OCI-LY3 (cell line): ENCODE measurements around the gene MANEA.

Source experiments
- H2AFZ ChIP-seq: fragments of 200-600, 300-600 bp; shearing (Covaris generic); 2 replicates; pipeline ENCODE4 v1.6.0; 2014; ENCODE audit warnings: antibody characterized with exemption, low read depth, low read length
- H3K27ac ChIP-seq: fragments of 200-600, 300-600 bp; sonication (generic); 2 replicates; pipeline ENCODE4 v1.5.1; 2014; ENCODE audit warnings: mild to moderate bottlenecking, low read length, moderate library complexity, mixed read lengths
- H3K27me3 ChIP-seq: fragments of 200-600, 300-600 bp; sonication (generic); 2 replicates; pipeline ENCODE4 v1.6.1; 2014; ENCODE audit warnings: low read depth, low read length, mixed read lengths
- H3K36me3 ChIP-seq: fragments of 200-600, 300-600 bp; sonication (generic); replicated peaks from 2 replicates; pipeline ENCODE3; 2014; ENCODE audit warnings: low read depth, low read length, mixed read lengths
- H3K4me1 ChIP-seq: fragments of 300-600, 200-600 bp; sonication (generic); 2 replicates; pipeline ENCODE4 v1.6.1; 2014; ENCODE audit warnings: low read length, mixed read lengths
- H3K4me2 ChIP-seq: fragments of 200-600, 300-600 bp; sonication (generic); 2 replicates; pipeline ENCODE4 v1.6.1; 2014; ENCODE audit warnings: low read length, mixed read lengths
- H3K4me3 ChIP-seq: fragments of 300-600, 200-600 bp; sonication (generic); 2 replicates; pipeline ENCODE4 v1.5.1; 2014; ENCODE audit warnings: antibody characterized with exemption, mild to moderate bottlenecking, low read length, moderate library complexity
- H3K79me2 ChIP-seq: fragments of 300-600, 200-600 bp; shearing (Covaris generic); 2 replicates; pipeline ENCODE4 v1.6.1; 2014; ENCODE audit warnings: mild to moderate bottlenecking, low read length, mixed read lengths
- H3K9ac ChIP-seq: fragments of 300-600, 200-600 bp; shearing (Covaris generic); 2 replicates; pipeline ENCODE4 v1.6.0; 2014; ENCODE audit warnings: mild to moderate bottlenecking, low read length, moderate library complexity
- H3K9me3 ChIP-seq: fragments of 200-600, 300-600 bp; shearing (Covaris generic); 2 replicates; pipeline ENCODE4 v1.6.1; 2014; ENCODE audit warnings: low read length, mixed read lengths; ENCODE audit not compliant: insufficient read depth
- H4K20me1 ChIP-seq: fragments of 200-600, 300-600 bp; sonication (generic); 2 replicates; pipeline ENCODE4 v1.6.1; 2016; ENCODE audit warnings: low read length, mixed read lengths; ENCODE audit not compliant: insufficient read depth
- CTCF ChIP-seq: fragments of 200-600, 300-600 bp; sonication (generic); IDR thresholded peaks from 2 replicates; pipeline ENCODE4 v1.5.1; 2014; ENCODE audit warnings: antibody characterized with exemption, low read length, low read depth
- EZH2phosphoT487 ChIP-seq: fragments of 200-600 bp; shearing (Covaris generic); IDR thresholded peaks from 2 replicates; pipeline ENCODE4 v1.6.1; 2018; ENCODE audit warnings: antibody characterized with exemption, mixed run types, low read depth

MANEA gene

GRCh38 chr6:95599706-95600105 lies 22.4 kb downstream of the MANEA start:
- H3K4me2 ChIP-seq: no peak overlapping the region
- H2AFZ ChIP-seq: no peak overlapping the region
- no peaks in the 10 kb centered on the region for H4K20me1 ChIP-seq
- H3K4me3 ChIP-seq: no peak overlapping the region
- TF ChIP-seq EZH2phosphoT487 (no peak), CTCF (no peak)
- H3K4me1 ChIP-seq: no peaks in the 10 kb centered on the region
- H3K36me3 ChIP-seq: no peaks in the 10 kb centered on the region
- H3K9ac ChIP-seq: no peak overlapping the region
- H3K79me2 ChIP-seq: no peaks in the 10 kb centered on the region
- H3K27me3 ChIP-seq: no peaks in the 10 kb centered on the region
- H3K9me3 ChIP-seq: no peaks in the 10 kb centered on the region
- no peak overlapping the region for H3K27ac ChIP-seq

- Histone ChIP-seq H3K9ac (no peak overlapping the region), H2AFZ (no peak overlapping the region), H4K20me1 (no peaks in the 10 kb centered on the region), H3K36me3 (no peaks in the 10 kb centered on the region), H3K9me3 (no peaks in the 10 kb centered on the region), H3K4me3 (no peak overlapping the region), H3K79me2 (no peaks in the 10 kb centered on the region), H3K27ac (no peak overlapping the region), H3K4me1 (no peaks in the 10 kb centered on the region), H3K27me3 (no peaks in the 10 kb centered on the region), H3K4me2 (no peak overlapping the region)
- no peak for TF ChIP-seq EZH2phosphoT487
- no peak for TF ChIP-seq CTCF
These were observed 23.8 kb downstream of the MANEA start for GRCh38 chr6:95601133-95601532.

GRCh38 chr6:95614094-95614493 lies 36.8 kb downstream of the MANEA start:
- no peaks in the 10 kb centered on the region for H4K20me1 ChIP-seq
- H3K4me2 ChIP-seq: no peak overlapping the region
- H3K36me3 ChIP-seq: no peaks in the 10 kb centered on the region
- H3K9ac ChIP-seq: no peak overlapping the region
- no peak overlapping the region for H3K27ac ChIP-seq
- TF ChIP-seq CTCF (no peak), EZH2phosphoT487 (no peak)
- no peak overlapping the region for H2AFZ ChIP-seq
- no peaks in the 10 kb centered on the region for H3K9me3 ChIP-seq
- H3K27me3 ChIP-seq: no peaks in the 10 kb centered on the region
- no peaks in the 10 kb centered on the region for H3K4me1 ChIP-seq
- H3K79me2 ChIP-seq: no peaks in the 10 kb centered on the region
- no peak overlapping the region for H3K4me3 ChIP-seq

- Histone ChIP-seq H3K36me3 (no peaks in the 10 kb centered on the region), H3K9ac (no peak overlapping the region), H3K9me3 (no peaks in the 10 kb centered on the region), H3K4me3 (no peak overlapping the region), H3K4me2 (no peak overlapping the region), H2AFZ (no peak overlapping the region), H3K4me1 (no peaks in the 10 kb centered on the region), H3K27ac (no peak overlapping the region), H3K27me3 (no peaks in the 10 kb centered on the region), H4K20me1 (no peaks in the 10 kb centered on the region), H3K79me2 (no peaks in the 10 kb centered on the region)
- TF ChIP-seq CTCF (no peak), EZH2phosphoT487 (no peak)
These were observed 52.2 kb downstream of the MANEA start for GRCh38 chr6:95629551-95629950.
